Loucy (cell line): ENCODE measurements around the gene FSTL5.

Experiments
- EZH2phosphoT487 ChIP-seq: fragments of 200-600 bp; IDR thresholded peaks from 2 replicates; pipeline ENCODE4 v1.6.1; 2018; ENCODE audit warnings: antibody characterized with exemption, mild to moderate bottlenecking, moderate library complexity, borderline replicate concordance
- TF ChIP-seq, protein P1 (sequence below): fragments of 200-600 bp; sonication (generic); conservative IDR thresholded peaks from 2 replicates; pipeline ENCODE4 v1.5.1; 2014; ENCODE audit warnings: mild to moderate bottlenecking, antibody characterized with exemption, low read length

DNA sequence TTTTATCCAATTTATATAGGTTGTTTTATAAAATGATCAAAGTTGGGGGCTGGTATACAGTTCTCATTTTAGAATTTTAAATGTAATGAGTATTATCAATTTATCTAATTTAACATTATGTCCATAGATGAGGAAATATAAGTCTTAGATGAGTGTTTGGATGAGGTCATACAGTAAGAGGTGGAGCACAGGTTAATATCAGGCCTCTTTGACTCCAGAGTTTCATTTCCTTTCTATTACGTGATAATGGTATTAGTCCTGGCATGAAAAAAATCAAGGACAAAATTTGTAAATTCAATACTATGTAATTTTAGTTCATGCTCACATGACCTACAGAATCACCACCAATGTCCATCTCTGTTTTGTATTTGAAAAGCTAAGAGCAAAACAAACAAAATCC lies 269.8 kb downstream of the FSTL5 start:
- TF ChIP-seq, protein P1, sequence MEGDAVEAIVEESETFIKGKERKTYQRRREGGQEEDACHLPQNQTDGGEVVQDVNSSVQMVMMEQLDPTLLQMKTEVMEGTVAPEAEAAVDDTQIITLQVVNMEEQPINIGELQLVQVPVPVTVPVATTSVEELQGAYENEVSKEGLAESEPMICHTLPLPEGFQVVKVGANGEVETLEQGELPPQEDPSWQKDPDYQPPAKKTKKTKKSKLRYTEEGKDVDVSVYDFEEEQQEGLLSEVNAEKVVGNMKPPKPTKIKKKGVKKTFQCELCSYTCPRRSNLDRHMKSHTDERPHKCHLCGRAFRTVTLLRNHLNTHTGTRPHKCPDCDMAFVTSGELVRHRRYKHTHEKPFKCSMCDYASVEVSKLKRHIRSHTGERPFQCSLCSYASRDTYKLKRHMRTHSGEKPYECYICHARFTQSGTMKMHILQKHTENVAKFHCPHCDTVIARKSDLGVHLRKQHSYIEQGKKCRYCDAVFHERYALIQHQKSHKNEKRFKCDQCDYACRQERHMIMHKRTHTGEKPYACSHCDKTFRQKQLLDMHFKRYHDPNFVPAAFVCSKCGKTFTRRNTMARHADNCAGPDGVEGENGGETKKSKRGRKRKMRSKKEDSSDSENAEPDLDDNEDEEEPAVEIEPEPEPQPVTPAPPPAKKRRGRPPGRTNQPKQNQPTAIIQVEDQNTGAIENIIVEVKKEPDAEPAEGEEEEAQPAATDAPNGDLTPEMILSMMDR = no peak
- TF ChIP-seq EZH2phosphoT487 = no peak
